Endothelial cell of umbilical vein (primary cell): Measurements from ENCODE around the gene HPS3.

Experiments used
- CTCF ChIP-seq, 2 donors: IDR thresholded peaks; 1 replicate in 1 of 2; 2 replicates in 1 of 2; pipeline ENCODE4 v1.5.1; 2011; ENCODE audit warnings: low read length in 2 of 2, mild to moderate bottlenecking in 2 of 2, moderate library complexity in 2 of 2, control low read depth in 1 of 2, inconsistent platforms in 1 of 2, low read depth in 1 of 2; ENCODE audit not compliant: insufficient read depth in 1 of 2; ENCODE audit errors: extremely low read depth in 1 of 2
- EZH2 ChIP-seq: IDR thresholded peaks from 2 replicates; pipeline ENCODE4 v1.6.1; 2012; ENCODE audit warnings: borderline replicate concordance, low read depth, mild to moderate bottlenecking, moderate library complexity, low read length, inconsistent platforms; ENCODE audit not compliant: severe bottlenecking
- FOS ChIP-seq: IDR thresholded peaks from 2 replicates; pipeline ENCODE4 v1.6.1; 2011; ENCODE audit warnings: mild to moderate bottlenecking, low read length, moderate library complexity, borderline replicate concordance; ENCODE audit not compliant: insufficient read depth
- JUN ChIP-seq: IDR thresholded peaks from 2 replicates; pipeline ENCODE4 v1.6.1; 2011; ENCODE audit warnings: borderline replicate concordance, low read depth; ENCODE audit not compliant: insufficient read length, insufficient read depth
- MAX ChIP-seq: IDR thresholded peaks from 2 replicates; pipeline ENCODE4 v1.6.1; 2011; ENCODE audit not compliant: insufficient read depth, insufficient read length
- MYC ChIP-seq: IDR thresholded peaks from one replicate; pipeline ENCODE4 v1.6.1; 2011; ENCODE audit warnings: mild to moderate bottlenecking, low read depth, low read length
- POLR2A ChIP-seq: IDR thresholded peaks from 2 replicates; pipeline ENCODE4 v1.6.1; 2012; ENCODE audit warnings: low read depth, mild to moderate bottlenecking, control low read depth, low read length

GRCh38 chr3:149122721-149123578, 6.5 kb upstream of the HPS3 start:
- TF ChIP-seq MYC (no peak), CTCF (IDR thresholded peaks at IDR 0.05; ENCODE audit: extremely low read depth in 1 of 2, insufficient read depth in 1 of 2, low read depth in 1 of 2, low read length in 2 of 2) (no peak), JUN (no peak), EZH2 (no peak), FOS (no peak), MAX (no peak), POLR2A (no peak)
